HG02571 (cell line): Measurements from ENCODE around the gene TECPR2.

Source experiments
- ATAC-seq: cut with Tn5 transposase; IDR thresholded peaks from one replicate; pipeline ENCODE4 v1.9.1; 2021; ENCODE audit warnings: mild to moderate bottlenecking, moderate library complexity; ENCODE audit not compliant: unreplicated experiment

TECPR2 gene

GRCh38 chr14:102462391-102462790, 99.7 kb downstream of the TECPR2 start:
- ATAC-seq = no peak

- no peak for ATAC-seq
Measured at GRCh38 chr14:102464006-102464405, 101.3 kb downstream of the TECPR2 start.

GRCh38 chr14:102464846-102465341, 102.2 kb downstream of the TECPR2 start:
- no peak for ATAC-seq

- no peak for ATAC-seq
Measured at GRCh38 chr14:102469261-102469660, 106.5 kb downstream of the TECPR2 start.

- no peak for ATAC-seq
Measured at GRCh38 chr14:102471921-102472790, 109.4 kb downstream of the TECPR2 start.

GRCh38 chr14:102472791-102473150, 110.0 kb downstream of the TECPR2 start:
- ATAC-seq = no peak

GRCh38 chr14:102473559-102473958, 110.8 kb downstream of the TECPR2 start:
- ATAC-seq = no peak

GRCh38 chr14:102474934-102475333, 112.2 kb downstream of the TECPR2 start:
- no peak for ATAC-seq

GRCh38 chr14:102479107-102479506, 116.4 kb downstream of the TECPR2 start:
- no peak for ATAC-seq

- ATAC-seq = no peak
Measured at GRCh38 chr14:102479777-102480176, 117.0 kb downstream of the TECPR2 start.

- ATAC-seq = no peak
Measured at GRCh38 chr14:102481371-102481770, 118.6 kb downstream of the TECPR2 start.

GRCh38 chr14:102481791-102482238, 119.1 kb downstream of the TECPR2 start:
- ATAC-seq = no peak

- no peak for ATAC-seq
Measured at GRCh38 chr14:102484316-102484715, 121.6 kb downstream of the TECPR2 start.

GRCh38 chr14:102485693-102486512, 123.2 kb downstream of the TECPR2 start:
- ATAC-seq = no peak

GRCh38 chr14:102486513-102487203, 123.9 kb downstream of the TECPR2 start:
- ATAC-seq = no peak

- no peak for ATAC-seq
Measured at GRCh38 chr14:102487204-102487577, 124.5 kb downstream of the TECPR2 start.

- no peak for ATAC-seq
Measured at GRCh38 chr14:102490456-102490855, 127.7 kb downstream of the TECPR2 start.

GRCh38 chr14:102491366-102491765, 128.6 kb downstream of the TECPR2 start:
- no peak for ATAC-seq

GRCh38 chr14:102491786-102492530, 129.2 kb downstream of the TECPR2 start:
- no peak for ATAC-seq

- no peak for ATAC-seq
Measured at GRCh38 chr14:102492531-102492910, 129.8 kb downstream of the TECPR2 start.
